KMS-11 (cell line): ENCODE measurements around the gene TCF15.

Source experiments
- H2AFZ ChIP-seq: fragments of 200-600 bp; sonication (generic); 2 replicates; pipeline ENCODE4 v1.6.1; 2016; ENCODE audit warnings: antibody characterized with exemption, mixed run types, low read depth
- H3K27ac ChIP-seq: fragments of 200-600 bp; sonication (generic); 2 replicates; pipeline ENCODE4 v1.6.1; 2016; ENCODE audit warnings: mild to moderate bottlenecking, mixed run types
- H3K27me3 ChIP-seq: fragments of 200-600 bp; sonication (generic); 2 replicates; pipeline ENCODE4 v1.6.1; 2017; ENCODE audit warnings: mild to moderate bottlenecking, low read depth, mixed run types, moderate library complexity; ENCODE audit not compliant: insufficient read depth
- H3K36me3 ChIP-seq: fragments of 200-600 bp; sonication (generic); 2 replicates; pipeline ENCODE4 v1.6.1; 2017; ENCODE audit warnings: mild to moderate bottlenecking, mixed run types; ENCODE audit not compliant: insufficient read depth
- H3K4me1 ChIP-seq: fragments of 200-600 bp; sonication (generic); 2 replicates; pipeline ENCODE4 v1.6.1; 2016; ENCODE audit warnings: mild to moderate bottlenecking, low read depth, mixed run types; ENCODE audit not compliant: poor library complexity, severe bottlenecking
- H3K4me2 ChIP-seq: fragments of 200-600 bp; sonication (generic); 2 replicates; pipeline ENCODE4 v1.7.0; 2016; ENCODE audit warnings: mild to moderate bottlenecking, mixed run types
- H3K4me3 ChIP-seq: fragments of 200-600 bp; sonication (generic); IDR thresholded peaks from 2 replicates; pipeline ENCODE4 v1.6.1; 2017; ENCODE audit warnings: low read depth, low read length, mixed read lengths; ENCODE audit not compliant: insufficient read depth
- H3K79me2 ChIP-seq: fragments of 200-600 bp; sonication (generic); 2 replicates; pipeline ENCODE4 v1.6.1; 2016; ENCODE audit warnings: low read depth, mixed run types; ENCODE audit not compliant: insufficient read depth
- H3K9ac ChIP-seq: fragments of 200-600 bp; sonication (generic); 2 replicates; pipeline ENCODE4 v1.6.1; 2016; ENCODE audit warnings: mild to moderate bottlenecking, mixed run types
- H4K20me1 ChIP-seq: fragments of 200-600 bp; sonication (generic); 2 replicates; pipeline ENCODE4 v1.6.1; 2016; ENCODE audit warnings: mild to moderate bottlenecking, mixed run types; ENCODE audit not compliant: insufficient read depth
- TF ChIP-seq, protein P1 (sequence below): fragments of 200-600 bp; sonication (generic); conservative IDR thresholded peaks from 2 replicates; pipeline ENCODE4 v1.6.1; 2017; ENCODE audit warnings: low read depth, mild to moderate bottlenecking, antibody characterized with exemption, low read length, moderate library complexity, mixed read lengths

Gene TCF15

DNA sequence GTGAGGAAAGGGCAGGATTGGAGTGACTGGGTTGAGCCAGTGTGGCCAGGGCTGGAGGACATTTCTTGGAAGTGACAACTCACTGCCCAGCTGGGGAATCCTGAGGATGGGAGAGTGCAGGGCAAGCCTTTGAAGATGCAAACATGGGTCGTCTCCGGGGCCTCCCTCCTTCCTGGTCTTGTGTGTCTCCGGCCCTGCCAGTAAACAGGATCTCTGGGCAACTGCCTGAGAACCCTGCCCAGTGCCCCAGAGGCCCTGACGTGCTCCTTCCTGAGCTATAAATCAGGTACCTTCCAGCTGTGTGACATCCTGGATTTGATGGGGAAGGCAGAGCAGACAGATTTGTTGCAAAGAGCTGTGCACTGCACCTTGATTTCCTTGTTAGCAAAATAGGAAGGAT lies 12.9 kb upstream of the TCF15 start:
- H3K4me1 ChIP-seq: no peaks in the 10 kb centered on the region
- no peaks in the 10 kb centered on the region for H4K20me1 ChIP-seq
- no peak overlapping the region for H3K9ac ChIP-seq
- H3K27ac ChIP-seq: no peak overlapping the region
- no peak overlapping the region for H2AFZ ChIP-seq
- H3K36me3 ChIP-seq: no peaks in the 10 kb centered on the region
- no peak overlapping the region for H3K4me2 ChIP-seq
- H3K27me3 ChIP-seq: no peaks in the 10 kb centered on the region
- TF ChIP-seq, protein P1, sequence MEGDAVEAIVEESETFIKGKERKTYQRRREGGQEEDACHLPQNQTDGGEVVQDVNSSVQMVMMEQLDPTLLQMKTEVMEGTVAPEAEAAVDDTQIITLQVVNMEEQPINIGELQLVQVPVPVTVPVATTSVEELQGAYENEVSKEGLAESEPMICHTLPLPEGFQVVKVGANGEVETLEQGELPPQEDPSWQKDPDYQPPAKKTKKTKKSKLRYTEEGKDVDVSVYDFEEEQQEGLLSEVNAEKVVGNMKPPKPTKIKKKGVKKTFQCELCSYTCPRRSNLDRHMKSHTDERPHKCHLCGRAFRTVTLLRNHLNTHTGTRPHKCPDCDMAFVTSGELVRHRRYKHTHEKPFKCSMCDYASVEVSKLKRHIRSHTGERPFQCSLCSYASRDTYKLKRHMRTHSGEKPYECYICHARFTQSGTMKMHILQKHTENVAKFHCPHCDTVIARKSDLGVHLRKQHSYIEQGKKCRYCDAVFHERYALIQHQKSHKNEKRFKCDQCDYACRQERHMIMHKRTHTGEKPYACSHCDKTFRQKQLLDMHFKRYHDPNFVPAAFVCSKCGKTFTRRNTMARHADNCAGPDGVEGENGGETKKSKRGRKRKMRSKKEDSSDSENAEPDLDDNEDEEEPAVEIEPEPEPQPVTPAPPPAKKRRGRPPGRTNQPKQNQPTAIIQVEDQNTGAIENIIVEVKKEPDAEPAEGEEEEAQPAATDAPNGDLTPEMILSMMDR: no peak
- no peaks in the 10 kb centered on the region for H3K79me2 ChIP-seq
- no peak overlapping the region for H3K4me3 ChIP-seq

DNA sequence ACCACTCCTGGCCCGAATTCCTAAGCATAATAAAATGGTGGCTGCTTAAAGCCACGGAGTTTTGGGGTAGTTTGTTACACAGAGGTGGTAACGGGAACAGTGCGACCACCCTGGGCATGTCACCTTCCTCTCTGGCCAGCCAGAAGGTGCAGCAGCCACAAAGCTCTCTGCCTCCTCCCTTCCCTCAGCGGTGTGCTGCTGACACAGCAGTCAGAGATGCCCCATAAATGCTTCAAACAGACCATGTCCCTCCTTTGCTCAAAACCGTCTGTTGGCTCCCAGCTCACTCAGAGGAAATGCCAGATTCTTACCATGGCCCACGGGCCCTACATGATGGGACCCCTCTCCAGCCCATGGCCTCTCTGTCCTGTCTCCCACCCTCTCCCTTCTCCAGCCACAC lies 12.1 kb upstream of the TCF15 start:
- no peak overlapping the region for H2AFZ ChIP-seq
- no peak overlapping the region for H3K4me2 ChIP-seq
- H4K20me1 ChIP-seq: no peaks in the 10 kb centered on the region
- no peaks in the 10 kb centered on the region for H3K79me2 ChIP-seq
- TF ChIP-seq, protein P1: no peak
- no peak overlapping the region for H3K4me3 ChIP-seq
- H3K27ac ChIP-seq: no peak overlapping the region
- no peaks in the 10 kb centered on the region for H3K36me3 ChIP-seq
- no peaks in the 10 kb centered on the region for H3K27me3 ChIP-seq
- H3K4me1 ChIP-seq: no peaks in the 10 kb centered on the region
- H3K9ac ChIP-seq: no peak overlapping the region

DNA sequence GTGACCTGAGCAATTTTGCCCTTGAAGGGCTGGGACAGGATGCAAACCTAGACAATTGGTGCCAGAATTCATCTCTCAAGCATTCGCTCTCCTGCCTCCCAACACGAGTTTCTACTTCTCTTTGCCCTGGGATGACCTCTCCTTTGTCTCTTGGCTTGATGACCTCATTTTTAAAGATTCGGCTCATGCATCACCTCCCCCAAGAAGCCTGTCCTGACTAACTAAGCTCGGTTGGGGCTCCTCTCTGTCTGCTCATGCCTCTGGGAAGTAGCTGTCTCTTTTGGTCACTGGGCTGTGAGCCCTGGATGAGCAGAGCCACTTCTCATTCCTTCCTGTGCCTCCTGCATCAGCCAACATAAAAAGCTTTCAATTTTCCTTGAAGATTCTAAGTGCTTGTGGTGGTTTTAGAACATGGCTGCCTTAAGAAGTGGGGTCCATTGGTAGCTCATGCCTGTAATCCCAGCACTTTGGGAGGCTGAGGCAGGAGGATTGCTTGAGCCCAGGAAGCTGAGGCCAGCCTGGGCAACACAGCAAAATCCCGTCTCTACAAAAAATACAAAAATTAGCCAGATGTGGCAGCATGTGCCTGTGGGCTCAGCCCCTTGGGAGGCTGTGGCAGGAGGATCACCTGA lies 11.1 kb upstream of the TCF15 start:
- H3K4me1 ChIP-seq: no peaks in the 10 kb centered on the region
- H3K79me2 ChIP-seq: no peaks in the 10 kb centered on the region
- H2AFZ ChIP-seq: no peak overlapping the region
- H4K20me1 ChIP-seq: no peaks in the 10 kb centered on the region
- H3K36me3 ChIP-seq: no peaks in the 10 kb centered on the region
- no peak overlapping the region for H3K4me2 ChIP-seq
- H3K27ac ChIP-seq: no peak overlapping the region
- H3K4me3 ChIP-seq: no peak overlapping the region
- TF ChIP-seq, protein P1: no peak
- no peaks in the 10 kb centered on the region for H3K27me3 ChIP-seq
- H3K9ac ChIP-seq: no peak overlapping the region

DNA sequence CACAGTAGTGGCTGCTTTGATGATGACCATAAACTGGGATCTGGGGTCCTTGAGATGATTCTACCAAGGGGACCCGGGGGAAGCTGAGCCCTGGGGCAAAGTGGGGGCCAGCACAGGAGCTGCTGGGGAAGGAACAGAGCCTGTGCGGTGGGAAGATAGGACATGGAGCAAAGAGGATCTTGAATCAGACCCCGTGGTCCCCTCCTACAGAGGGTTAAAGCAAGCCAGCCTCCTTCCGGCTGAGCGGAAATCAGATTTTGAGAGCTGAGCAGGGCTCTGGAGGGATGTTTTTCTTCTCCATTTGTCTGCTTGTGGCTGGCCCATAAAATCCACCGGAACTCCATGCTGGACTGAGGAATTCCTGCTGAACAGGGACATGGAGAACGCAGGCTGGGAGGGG lies 10.1 kb upstream of the TCF15 start:
- H3K9ac ChIP-seq: no peak overlapping the region
- H3K27ac ChIP-seq: no peak overlapping the region
- no peaks in the 10 kb centered on the region for H3K4me1 ChIP-seq
- no peaks in the 10 kb centered on the region for H3K79me2 ChIP-seq
- H3K27me3 ChIP-seq: no peaks in the 10 kb centered on the region
- TF ChIP-seq, protein P1: no peak
- H3K36me3 ChIP-seq: no peaks in the 10 kb centered on the region
- H4K20me1 ChIP-seq: no peaks in the 10 kb centered on the region
- no peak overlapping the region for H2AFZ ChIP-seq
- H3K4me3 ChIP-seq: no peak overlapping the region
- no peak overlapping the region for H3K4me2 ChIP-seq
